PC-9 (cell line): ENCODE data around the gene MICAL3.

ENCODE experiments used
- EZH2 ChIP-seq: fragments of 200-600 bp; sonication (generic); IDR thresholded peaks from 2 replicates; pipeline ENCODE4 v1.8.0; 2017; ENCODE audit warnings: antibody characterized with exemption, low read depth
- TF ChIP-seq, protein P1 (sequence below): fragments of 200-600 bp; sonication (generic); conservative IDR thresholded peaks from 2 replicates; pipeline ENCODE4 v1.6.1; 2017; ENCODE audit warnings: mixed run types, antibody characterized with exemption, mild to moderate bottlenecking, moderate library complexity

DNA sequence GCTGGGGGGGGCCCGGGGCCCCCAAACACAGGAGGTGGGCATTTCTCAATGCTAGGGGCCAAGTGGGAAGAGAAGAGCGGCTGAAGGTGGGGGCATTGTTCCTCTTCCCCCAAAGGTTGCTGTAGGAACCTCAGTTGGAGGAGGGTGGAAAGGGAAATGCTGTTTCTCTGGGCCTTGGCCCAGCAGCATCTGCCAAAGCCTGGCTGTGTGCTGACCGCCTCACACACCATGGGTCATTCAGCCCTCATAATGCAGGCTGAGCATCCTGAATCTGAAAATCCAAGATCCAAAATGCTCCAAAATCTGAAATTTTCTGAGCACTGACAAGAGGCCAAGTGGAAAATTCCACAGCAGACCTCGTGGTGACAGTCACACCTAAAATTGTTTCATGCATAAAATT lies 201.1 kb downstream of the MICAL3 start:
- TF ChIP-seq, protein P1, sequence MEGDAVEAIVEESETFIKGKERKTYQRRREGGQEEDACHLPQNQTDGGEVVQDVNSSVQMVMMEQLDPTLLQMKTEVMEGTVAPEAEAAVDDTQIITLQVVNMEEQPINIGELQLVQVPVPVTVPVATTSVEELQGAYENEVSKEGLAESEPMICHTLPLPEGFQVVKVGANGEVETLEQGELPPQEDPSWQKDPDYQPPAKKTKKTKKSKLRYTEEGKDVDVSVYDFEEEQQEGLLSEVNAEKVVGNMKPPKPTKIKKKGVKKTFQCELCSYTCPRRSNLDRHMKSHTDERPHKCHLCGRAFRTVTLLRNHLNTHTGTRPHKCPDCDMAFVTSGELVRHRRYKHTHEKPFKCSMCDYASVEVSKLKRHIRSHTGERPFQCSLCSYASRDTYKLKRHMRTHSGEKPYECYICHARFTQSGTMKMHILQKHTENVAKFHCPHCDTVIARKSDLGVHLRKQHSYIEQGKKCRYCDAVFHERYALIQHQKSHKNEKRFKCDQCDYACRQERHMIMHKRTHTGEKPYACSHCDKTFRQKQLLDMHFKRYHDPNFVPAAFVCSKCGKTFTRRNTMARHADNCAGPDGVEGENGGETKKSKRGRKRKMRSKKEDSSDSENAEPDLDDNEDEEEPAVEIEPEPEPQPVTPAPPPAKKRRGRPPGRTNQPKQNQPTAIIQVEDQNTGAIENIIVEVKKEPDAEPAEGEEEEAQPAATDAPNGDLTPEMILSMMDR, result no peak
- no peak for TF ChIP-seq EZH2
